ENCODE data around the gene SRP14.
"Not testable (repeated sequence)": the region's sequence is repeated elsewhere in the genome, so short reads cannot be mapped to it uniquely, and the experiment has no call there.

The SRP14 gene

GRCh38 chr15:40028853-40029252, 10.1 kb downstream of the SRP14 start:
- DNase-seq (ENCODE audit: low spot score), result no peak

DNA sequence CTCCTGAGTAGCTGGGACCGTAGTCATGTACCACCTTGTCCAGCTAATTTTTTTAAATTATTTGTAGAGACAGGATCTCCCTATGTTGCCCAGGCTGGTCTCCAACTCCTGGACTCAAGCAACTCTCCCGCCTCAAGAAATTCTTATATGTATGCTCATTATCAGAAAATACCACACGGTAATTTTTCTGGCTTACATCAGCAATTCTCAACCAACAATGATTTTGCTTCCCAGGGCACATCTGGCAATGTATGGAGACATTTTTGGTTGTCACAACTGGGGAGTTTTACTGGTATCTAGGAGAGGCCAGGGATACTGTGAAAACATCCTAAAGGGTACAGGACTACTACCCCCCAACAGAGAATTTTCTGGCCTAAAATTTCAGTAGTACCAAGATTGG, 10.8 kb downstream of the SRP14 start:
- DNase-seq (ENCODE audit: low spot score), result no peak

DNA sequence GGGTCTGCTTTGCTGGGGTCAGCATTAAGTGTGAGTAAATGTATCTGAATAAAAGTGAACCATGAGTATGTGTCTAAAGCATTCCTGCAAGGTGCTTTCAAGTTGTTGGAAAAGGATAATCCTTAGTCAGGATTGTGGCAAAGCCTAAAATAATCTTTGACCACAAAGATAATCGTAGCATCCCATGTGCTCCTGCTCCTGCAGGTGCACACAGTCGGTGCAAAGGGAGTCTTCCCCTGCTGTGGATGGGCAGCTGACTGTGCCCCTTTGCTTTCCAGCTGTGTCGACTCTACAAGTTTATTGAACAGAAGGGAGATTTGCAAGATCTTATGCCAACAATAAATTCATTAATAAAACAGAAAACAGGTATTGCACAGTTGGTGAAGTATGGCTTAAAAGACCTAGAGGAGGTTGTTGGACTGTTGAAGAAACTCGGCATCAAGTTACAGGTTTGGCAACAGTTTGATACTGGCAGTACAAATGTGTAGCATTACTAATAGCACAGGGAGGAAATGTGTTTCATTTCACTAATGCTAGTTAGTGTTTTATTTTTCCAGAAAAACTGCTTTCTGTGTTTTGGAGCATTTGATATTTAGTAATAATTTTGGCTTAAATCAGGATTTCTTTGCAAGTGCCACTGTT, 22.6 kb downstream of the SRP14 start:
- DNase-seq (ENCODE audit: low spot score), result no peak

DNA sequence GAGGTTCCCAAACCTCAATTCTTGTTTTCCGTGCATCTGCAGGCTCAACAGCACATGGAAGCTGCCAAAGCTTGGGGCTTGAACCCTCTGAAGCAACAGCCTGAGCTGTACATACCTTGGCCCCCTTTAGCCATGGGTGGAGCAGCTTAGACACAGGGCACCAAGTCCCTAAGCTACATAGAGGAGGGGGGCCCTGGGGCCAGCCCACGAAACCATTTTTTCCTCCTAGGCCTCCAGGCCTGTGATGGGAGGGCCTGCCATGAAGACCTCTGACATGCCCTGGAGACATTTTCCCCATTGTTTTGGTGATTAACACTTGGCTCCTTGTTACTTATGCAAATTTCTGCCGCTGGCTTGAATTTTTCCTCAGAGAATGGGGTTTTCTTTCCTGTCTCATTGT, 24.6 kb downstream of the SRP14 start:
- DNase-seq (ENCODE audit: low spot score), result no peak

GRCh38 chr15:40013372-40013771, 25.6 kb downstream of the SRP14 start:
- not testable (repeated sequence) for DNase-seq (ENCODE audit: low spot score)

DNA sequence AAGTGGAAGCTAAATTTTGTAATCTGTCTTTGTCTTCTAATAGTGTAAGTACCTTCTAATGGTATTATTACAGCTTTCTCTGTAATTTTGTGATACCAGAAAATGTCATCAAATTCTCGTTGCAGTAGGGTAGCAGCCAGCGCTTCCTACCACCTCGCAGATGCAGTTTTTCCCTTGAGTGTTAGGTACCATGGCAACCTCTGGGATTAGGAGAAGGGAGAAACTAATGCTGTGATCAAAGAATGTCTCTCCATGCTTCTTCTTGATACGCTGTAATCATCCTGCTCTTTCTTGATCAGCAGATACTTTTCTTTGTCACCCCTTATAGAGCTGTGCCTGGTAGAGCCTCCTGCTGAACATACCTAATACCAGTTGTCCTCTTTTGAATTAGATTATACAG, 27.7 kb downstream of the SRP14 start:
- DNase-seq (ENCODE audit: low spot score), result no peak

DNA sequence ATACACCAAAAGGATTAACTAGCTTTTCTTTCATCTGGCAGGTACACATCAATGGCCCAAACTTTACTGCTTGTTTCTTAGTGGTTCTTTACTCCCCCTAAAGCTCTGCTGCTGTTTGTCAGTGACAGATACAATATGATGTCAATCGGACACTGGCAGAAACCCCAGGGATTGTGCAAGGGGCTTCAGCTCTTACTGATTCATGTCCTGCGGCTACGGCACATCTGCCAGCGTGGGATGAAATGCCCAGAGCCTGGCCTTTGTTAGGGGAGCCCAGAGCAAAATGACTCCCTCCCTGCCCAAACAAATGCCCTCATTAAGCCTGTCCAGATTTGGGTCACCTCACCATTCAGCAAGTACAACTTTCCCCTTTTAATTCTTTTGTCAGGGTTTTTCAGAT, 28.3 kb downstream of the SRP14 start:
- DNase-seq (ENCODE audit: low spot score), result no peak

- no peak for DNase-seq (ENCODE audit: low spot score)
Observed at GRCh38 chr15:40008061-40008765, 30.8 kb downstream of the SRP14 start.

- no peak for DNase-seq (ENCODE audit: low spot score)
Observed at GRCh38 chr15:40006646-40007045, 32.3 kb downstream of the SRP14 start.

GRCh38 chr15:40006003-40006402, 33.0 kb downstream of the SRP14 start:
- no peak for DNase-seq (ENCODE audit: low spot score)

GRCh38 chr15:40003116-40003916, 35.7 kb downstream of the SRP14 start:
- DNase-seq (ENCODE audit: low spot score), result no peak

DNA sequence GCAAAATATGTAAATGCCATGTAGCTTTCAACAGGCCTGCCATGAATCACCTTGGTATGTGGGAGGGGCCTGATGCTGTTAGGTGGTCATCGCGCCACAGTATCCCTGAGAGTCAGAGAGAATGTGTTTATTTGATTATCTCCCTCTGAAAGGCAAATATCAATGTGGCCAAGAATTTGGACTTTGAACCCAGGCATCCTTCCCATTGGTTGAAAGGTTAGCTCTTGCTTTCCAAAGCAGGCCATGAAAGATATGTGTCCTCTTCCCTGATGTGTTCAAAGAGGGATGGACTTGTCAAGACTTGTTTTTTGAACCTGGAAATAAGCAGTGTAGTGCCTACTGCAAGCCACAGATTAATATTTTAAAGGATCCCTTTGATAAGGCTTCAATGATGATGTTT, 36.7 kb downstream of the SRP14 start:
- DNase-seq (ENCODE audit: low spot score), result no peak

GRCh38 chr15:39999538-40000200, 39.3 kb downstream of the SRP14 start:
- DNase-seq (ENCODE audit: low spot score), result no peak

- DNase-seq (ENCODE audit: low spot score), result no peak
Observed at GRCh38 chr15:39998511-39999077, 40.4 kb downstream of the SRP14 start.

DNA sequence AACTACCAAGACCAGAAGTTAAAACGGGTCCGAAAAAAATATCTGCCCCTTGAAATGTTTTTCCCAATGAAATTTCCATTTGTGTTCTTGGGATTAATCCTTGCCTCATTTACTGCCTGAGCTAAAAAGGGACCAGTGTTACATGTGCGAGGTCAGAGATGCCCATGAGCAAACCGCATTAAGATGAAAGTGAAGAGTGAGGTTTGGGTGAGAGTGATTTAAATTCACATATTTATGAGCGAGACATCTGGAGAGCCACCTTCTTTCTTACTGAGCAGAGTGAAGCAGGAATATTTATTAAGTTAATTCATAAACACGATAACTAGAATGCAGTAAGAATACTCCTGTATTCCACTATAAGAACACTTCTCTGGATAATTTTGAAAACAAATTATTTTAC, 41.3 kb downstream of the SRP14 start:
- DNase-seq (ENCODE audit: low spot score), result no peak

- DNase-seq (ENCODE audit: low spot score), result no peak
Observed at GRCh38 chr15:39997031-39997430, 42.0 kb downstream of the SRP14 start.

- not testable (repeated sequence) for DNase-seq (ENCODE audit: low spot score)
Observed at GRCh38 chr15:39996228-39996627, 42.8 kb downstream of the SRP14 start.

- not testable (repeated sequence) for DNase-seq (ENCODE audit: low spot score)
Observed at GRCh38 chr15:39992953-39993352, 46.0 kb downstream of the SRP14 start.

DNA sequence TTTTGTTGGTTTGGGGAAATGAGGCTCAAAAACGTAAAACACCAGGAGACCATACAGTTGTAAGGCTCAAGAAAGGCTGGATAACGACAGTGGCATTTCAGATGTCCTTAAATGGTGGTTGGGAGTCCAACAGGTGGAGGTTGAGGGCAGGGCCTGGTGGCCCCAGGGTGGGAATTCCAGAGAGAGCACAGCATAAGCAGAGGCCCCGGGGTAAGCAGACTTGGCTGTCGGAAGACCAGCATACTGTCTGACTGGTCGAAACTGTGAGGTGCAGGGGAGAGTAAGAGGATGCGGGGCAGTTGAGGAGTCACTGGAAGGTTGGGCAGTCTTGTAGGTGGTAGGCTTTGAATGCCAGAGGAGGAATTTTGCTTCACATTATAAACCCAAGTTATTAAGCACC, 48.3 kb downstream of the SRP14 start:
- DNase-seq (ENCODE audit: low spot score), result no peak

- no peak for DNase-seq (ENCODE audit: low spot score)
Observed at GRCh38 chr15:39987821-39988220, 51.2 kb downstream of the SRP14 start.
